MM.1S (cell line): ENCODE data around the gene MAP3K8.

Source experiments
- DNase-seq: peaks from one replicate; pipeline ENCODE4 v3.0.0-alpha.2; 2015
- H2AFZ ChIP-seq: fragments of 300-600 bp; sonication (generic); 2 replicates; pipeline ENCODE4 v1.6.0; 2016; ENCODE audit warnings: antibody characterized with exemption, low read length
- H3F3A ChIP-seq: fragments of 300-600 bp; sonication (generic); 2 replicates; pipeline ENCODE4 v1.6.1; 2016; ENCODE audit warnings: mild to moderate bottlenecking, antibody characterized with exemption, low read length, moderate library complexity, mixed read lengths; ENCODE audit not compliant: insufficient read depth
- H3K27ac ChIP-seq: fragments of 300-600 bp; sonication (generic); 2 replicates; pipeline ENCODE4 v1.5.1; 2016; ENCODE audit warnings: mild to moderate bottlenecking, low read length
- H3K27me3 ChIP-seq: fragments of 300-600 bp; sonication (generic); replicated peaks from 2 replicates; pipeline ENCODE4 v1.6.0; 2016; ENCODE audit warnings: low read length; ENCODE audit not compliant: insufficient read depth
- H3K36me3 ChIP-seq: fragments of 300-600 bp; sonication (generic); replicated peaks from 2 replicates; pipeline ENCODE4 v1.6.1; 2016; ENCODE audit warnings: mild to moderate bottlenecking, low read length, mixed read lengths; ENCODE audit not compliant: insufficient read depth
- H3K4me1 ChIP-seq: fragments of 300-600 bp; sonication (generic); 2 replicates; pipeline ENCODE4 v1.6.1; 2016; ENCODE audit warnings: low read length, mixed read lengths
- H3K4me2 ChIP-seq: fragments of 300-600 bp; sonication (generic); 2 replicates; pipeline ENCODE4 v1.6.0; 2016; ENCODE audit warnings: low read depth, low read length
- H3K4me3 ChIP-seq: fragments of 300-600 bp; sonication (generic); 2 replicates; pipeline ENCODE4 v1.5.1; 2016; ENCODE audit warnings: low read length, mixed read lengths
- H3K79me2 ChIP-seq: fragments of 300-600 bp; sonication (generic); 2 replicates; pipeline ENCODE4 v1.6.1; 2016; ENCODE audit warnings: mixed run types, low read length, mixed read lengths
- H3K9ac ChIP-seq: fragments of 300-600 bp; sonication (generic); 2 replicates; pipeline ENCODE4 v1.6.1; 2016; ENCODE audit warnings: low read length, mixed read lengths
- H3K9me2 ChIP-seq: fragments of 300-600 bp; sonication (generic); replicated peaks from 2 replicates; pipeline ENCODE4 v1.6.1; 2016; ENCODE audit warnings: mild to moderate bottlenecking, low read length, mixed read lengths; ENCODE audit not compliant: insufficient read depth
- H3K9me3 ChIP-seq: fragments of 300-600 bp; sonication (generic); replicated peaks from 2 replicates; pipeline ENCODE4 v1.6.1; 2016; ENCODE audit warnings: mild to moderate bottlenecking, low read length, mixed read lengths; ENCODE audit not compliant: insufficient read depth
- H4K20me1 ChIP-seq: fragments of 300-600 bp; sonication (generic); 2 replicates; pipeline ENCODE4 v1.6.1; 2016; ENCODE audit warnings: mild to moderate bottlenecking, low read length, moderate library complexity, mixed read lengths; ENCODE audit not compliant: insufficient read depth
- EZH2 ChIP-seq: fragments of 300-600 bp; sonication (generic); optimal IDR thresholded peaks from 2 replicates; pipeline ENCODE3; 2017; ENCODE audit warnings: low read depth, mild to moderate bottlenecking, antibody characterized with exemption, low read length, mixed read lengths
- EZH2phosphoT487 ChIP-seq: fragments of 300-600 bp; sonication (generic); IDR thresholded peaks from 2 replicates; pipeline ENCODE4 v1.6.1; 2018; ENCODE audit warnings: antibody characterized with exemption, low read length
- TF ChIP-seq, protein P1 (sequence below): fragments of 300-600 bp; sonication (generic); IDR thresholded peaks from 2 replicates; pipeline ENCODE4 v1.5.1; 2016; ENCODE audit warnings: antibody characterized with exemption, low read length, mixed read lengths

MAP3K8 gene

DNA sequence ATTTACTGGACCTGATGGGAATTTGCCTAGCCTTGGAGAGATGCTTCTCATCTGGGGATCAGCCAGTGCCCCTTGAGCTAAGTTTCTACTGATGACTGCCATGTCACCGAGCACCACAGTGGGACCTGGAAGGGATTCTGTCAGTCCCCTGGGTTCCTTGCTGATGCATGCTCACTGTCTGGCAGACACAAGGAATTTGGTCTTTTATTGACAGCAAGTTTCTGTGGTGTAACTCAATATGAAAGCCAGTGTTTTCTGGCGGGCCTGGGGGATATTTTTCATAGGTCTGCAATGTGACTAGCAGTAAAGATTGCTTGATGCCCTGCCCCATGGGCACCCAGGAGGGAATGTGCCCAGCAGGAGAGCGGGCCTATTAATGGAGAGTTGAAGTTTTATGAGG, 30.7 kb downstream of the MAP3K8 start:
- no peak for TF ChIP-seq EZH2phosphoT487
- TF ChIP-seq, protein P1, sequence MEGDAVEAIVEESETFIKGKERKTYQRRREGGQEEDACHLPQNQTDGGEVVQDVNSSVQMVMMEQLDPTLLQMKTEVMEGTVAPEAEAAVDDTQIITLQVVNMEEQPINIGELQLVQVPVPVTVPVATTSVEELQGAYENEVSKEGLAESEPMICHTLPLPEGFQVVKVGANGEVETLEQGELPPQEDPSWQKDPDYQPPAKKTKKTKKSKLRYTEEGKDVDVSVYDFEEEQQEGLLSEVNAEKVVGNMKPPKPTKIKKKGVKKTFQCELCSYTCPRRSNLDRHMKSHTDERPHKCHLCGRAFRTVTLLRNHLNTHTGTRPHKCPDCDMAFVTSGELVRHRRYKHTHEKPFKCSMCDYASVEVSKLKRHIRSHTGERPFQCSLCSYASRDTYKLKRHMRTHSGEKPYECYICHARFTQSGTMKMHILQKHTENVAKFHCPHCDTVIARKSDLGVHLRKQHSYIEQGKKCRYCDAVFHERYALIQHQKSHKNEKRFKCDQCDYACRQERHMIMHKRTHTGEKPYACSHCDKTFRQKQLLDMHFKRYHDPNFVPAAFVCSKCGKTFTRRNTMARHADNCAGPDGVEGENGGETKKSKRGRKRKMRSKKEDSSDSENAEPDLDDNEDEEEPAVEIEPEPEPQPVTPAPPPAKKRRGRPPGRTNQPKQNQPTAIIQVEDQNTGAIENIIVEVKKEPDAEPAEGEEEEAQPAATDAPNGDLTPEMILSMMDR, result no peak
- TF ChIP-seq EZH2, result no peak
- Histone ChIP-seq H3K4me1 (peaks cover 9% of the 10 kb centered on the region), H3K9ac (no peak overlapping the region), H2AFZ (no peak overlapping the region), H3K27ac (no peak overlapping the region), H3K27me3 (no peaks in the 10 kb centered on the region), H3K36me3 (no peaks in the 10 kb centered on the region), H3K9me2 (no peaks in the 10 kb centered on the region), H3K9me3 (no peaks in the 10 kb centered on the region), H4K20me1 (no peaks in the 10 kb centered on the region), H3F3A (0 out of 2 replicates have a peak, but pooled peaks cover 4% of the 10 kb centered on the region), H3K4me2 (no peak overlapping the region), H3K79me2 (no peaks in the 10 kb centered on the region), H3K4me3 (no peak overlapping the region)
- DNase-seq, result no peak

DNA sequence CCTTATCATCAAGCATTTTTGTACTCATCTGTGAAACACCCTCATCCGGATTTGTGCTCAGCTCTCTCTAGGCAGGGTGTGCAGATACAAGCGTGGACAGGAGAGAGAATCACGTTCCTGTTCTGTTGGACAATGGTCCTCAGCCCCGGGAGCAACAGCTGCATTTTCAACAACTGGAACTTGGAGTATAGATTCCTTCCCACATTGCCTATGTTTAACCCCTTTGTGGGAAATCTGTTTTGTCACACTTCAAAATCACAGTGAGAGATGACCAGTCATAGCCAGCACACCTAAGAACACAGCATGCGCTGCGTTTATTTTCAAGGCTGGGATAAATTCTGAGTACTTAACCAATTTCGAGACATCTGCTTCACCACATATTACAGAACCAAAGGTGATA, 32.5 kb downstream of the MAP3K8 start:
- H3K79me2 ChIP-seq, result no peaks in the 10 kb centered on the region

DNA sequence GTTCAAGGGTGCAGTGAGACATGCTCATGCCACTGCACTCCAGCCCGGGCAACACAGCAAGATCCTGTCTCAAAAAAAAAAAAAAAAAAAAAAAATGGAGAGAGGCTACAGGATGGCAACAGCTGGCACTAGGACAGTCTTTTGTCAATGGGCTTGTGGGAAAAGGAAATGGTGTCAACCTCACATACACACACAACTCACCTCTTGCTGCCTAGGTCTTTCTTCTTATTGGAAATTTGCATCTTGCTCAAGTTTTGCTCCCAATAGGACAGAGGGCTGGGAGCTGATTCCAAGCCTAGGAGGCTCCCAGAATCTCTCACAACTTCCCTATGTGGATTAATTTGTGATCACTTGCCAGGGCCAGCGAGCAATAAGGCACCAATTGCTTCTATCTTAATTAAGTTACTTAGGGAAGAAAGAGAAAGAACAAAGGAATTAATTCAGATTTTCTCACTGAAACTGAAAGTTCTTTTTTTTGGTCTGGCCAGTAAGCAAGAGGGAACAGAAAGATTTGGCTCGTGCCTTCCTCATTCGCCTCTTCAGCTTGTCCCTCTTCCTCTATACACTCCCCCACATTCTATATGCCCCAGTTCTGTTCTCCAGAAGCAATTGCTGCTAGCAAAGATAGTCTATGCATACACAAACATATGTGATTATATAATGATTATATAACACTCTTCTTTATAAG, 33.8 kb downstream of the MAP3K8 start:
- Histone ChIP-seq H3K4me2 (peak overlapping the region; percentile 58), H3K4me3 (no peak overlapping the region; the same call in 1 of the 2 replicates), H3K27ac (no peak overlapping the region)

More for the DNA sequence above, 32.5 kb downstream of the MAP3K8 start:
- no peak overlapping the region for H3K4me3 ChIP-seq
- H3K9me2 ChIP-seq, result no peaks in the 10 kb centered on the region
- H3F3A ChIP-seq, result 0 out of 2 replicates have a peak, but pooled peaks cover 4% of the 10 kb centered on the region
- DNase-seq, result no peak
- TF ChIP-seq, protein P1, result no peak
- TF ChIP-seq EZH2phosphoT487 (no peak), EZH2 (no peak)
- H2AFZ ChIP-seq, result no peak overlapping the region
- H3K27ac ChIP-seq, result no peak overlapping the region
- no peaks in the 10 kb centered on the region for H3K27me3 ChIP-seq
- no peaks in the 10 kb centered on the region for H3K9me3 ChIP-seq
- H3K4me1 ChIP-seq, result peaks cover 9% of the 10 kb centered on the region
- no peaks in the 10 kb centered on the region for H3K36me3 ChIP-seq
- no peaks in the 10 kb centered on the region for H4K20me1 ChIP-seq
- no peak overlapping the region for H3K9ac ChIP-seq
- no peak overlapping the region for H3K4me2 ChIP-seq

More for the DNA sequence above, 33.8 kb downstream of the MAP3K8 start:
- no peaks in the 10 kb centered on the region for H3K36me3 ChIP-seq
- H3K79me2 ChIP-seq, result no peaks in the 10 kb centered on the region
- H3K9me2 ChIP-seq, result no peaks in the 10 kb centered on the region
- DNase-seq, result peak; percentile 60
- no peaks in the 10 kb centered on the region for H4K20me1 ChIP-seq
- TF ChIP-seq EZH2, result no peak
- no peak for TF ChIP-seq EZH2phosphoT487
- TF ChIP-seq, protein P1, result no peak
- no peaks in the 10 kb centered on the region for H3K9me3 ChIP-seq
- 0 out of 2 replicates have a peak, but pooled peaks cover 4% of the 10 kb centered on the region for H3F3A ChIP-seq
- no peak overlapping the region for H3K9ac ChIP-seq
- H3K4me1 ChIP-seq, result peaks cover 9% of the 10 kb centered on the region
- H2AFZ ChIP-seq, result no peak overlapping the region
- H3K27me3 ChIP-seq, result no peaks in the 10 kb centered on the region
